AG10803 (cell line): Measurements from ENCODE around the gene PA2G4.
A peak's percentile ranks its signal among the peaks of the same experiment; 100 is the strongest.

Experiments
- DNase-seq: peaks from one replicate; pipeline ENCODE4 v3.0.0; 2010; ENCODE audit warnings: low read depth
- H3K4me3 ChIP-seq: 2 replicates; pipeline ENCODE4 v1.5.1; 2011; ENCODE audit warnings: mild to moderate bottlenecking, low read length, control low read depth
- CTCF ChIP-seq: conservative IDR thresholded peaks from 2 replicates; pipeline ENCODE4 v1.5.1; 2011; ENCODE audit warnings: mild to moderate bottlenecking, low read length, control low read depth, inconsistent platforms

PA2G4 gene

GRCh38 chr12:56101045-56101444, 3.3 kb upstream of the PA2G4 start:
- no peak overlapping the region for H3K4me3 ChIP-seq
- no peak for TF ChIP-seq CTCF
- no peak for DNase-seq

- no peak overlapping the region for H3K4me3 ChIP-seq
- no peak for DNase-seq
- no peak for TF ChIP-seq CTCF
These were observed 1.7 kb upstream of the PA2G4 start for GRCh38 chr12:56102683-56103065.

- no peak for DNase-seq
- no peak for TF ChIP-seq CTCF
- H3K4me3 ChIP-seq: peak overlapping the region; percentile 90
These were observed 1.2 kb upstream of the PA2G4 start for GRCh38 chr12:56103066-56103711.

GRCh38 chr12:56103823-56104108, 593 bp upstream of the PA2G4 start:
- TF ChIP-seq CTCF: no peak
- DNase-seq: no peak

GRCh38 chr12:56104815-56105608, 653 bp downstream of the PA2G4 start:
- no peak for TF ChIP-seq CTCF
- peak overlapping the region; percentile 90 for H3K4me3 ChIP-seq
- DNase-seq: peak; percentile 5

More at GRCh38 chr12:56103823-56104108, 593 bp upstream of the PA2G4 start:
- peak overlapping the region; percentile 90 for H3K4me3 ChIP-seq

- no peak for TF ChIP-seq CTCF
- DNase-seq: no peak
- peak overlapping the region; percentile 90 for H3K4me3 ChIP-seq
These were observed 1.2 kb downstream of the PA2G4 start for GRCh38 chr12:56105609-56105902.

GRCh38 chr12:56107242-56107641, 2.9 kb downstream of the PA2G4 start:
- no peak overlapping the region for H3K4me3 ChIP-seq
- TF ChIP-seq CTCF: no peak
- no peak for DNase-seq
